SK-N-SH treated with all-trans-retinoic acid at 6 μM for 48 hours (cell line): ENCODE data around the gene TMEM229A.

Experiments
- ESRRG ChIP-seq: fragments of 250-450 bp; sonication (Bioruptor Pico); IDR thresholded peaks from 2 replicates; pipeline ENCODE4 v1.6.1; 2021; ENCODE audit warnings: mild to moderate bottlenecking
- GLIS3 ChIP-seq: fragments of 250-450 bp; sonication (Bioruptor Pico); IDR thresholded peaks from 2 replicates; pipeline ENCODE4 v1.5.0; 2020; ENCODE audit warnings: mild to moderate bottlenecking, moderate library complexity
- OSR1 ChIP-seq: fragments of 250-450 bp; sonication (Bioruptor Pico); IDR thresholded peaks from 2 replicates; pipeline ENCODE4 v1.8.0; 2022; ENCODE audit warnings: moderate library complexity, mild to moderate bottlenecking, inconsistent platforms
- SNAI2 ChIP-seq: fragments of 250-450 bp; sonication (Bioruptor Pico); IDR thresholded peaks from 2 replicates; pipeline ENCODE4 v1.5.0; 2020; ENCODE audit warnings: mild to moderate bottlenecking, moderate library complexity
- TCF4 ChIP-seq: fragments of 250-450 bp; sonication (Bioruptor Pico); IDR thresholded peaks from 2 replicates; pipeline ENCODE4 v1.8.0; 2021; ENCODE audit warnings: mild to moderate bottlenecking, moderate library complexity, borderline replicate concordance
- ZNF70 ChIP-seq: fragments of 450-650 bp; formaldehyde crosslinking; IDR thresholded peaks from 2 replicates; pipeline ENCODE4 v1.5.0; 2020; ENCODE audit warnings: mild to moderate bottlenecking, moderate library complexity
- TF ChIP-seq, protein P1 (sequence below): fragments of 250-450 bp; sonication (Bioruptor Pico); IDR thresholded peaks from 2 replicates; pipeline ENCODE4 v1.5.1; 2021; ENCODE audit warnings: mild to moderate bottlenecking, moderate library complexity

DNA sequence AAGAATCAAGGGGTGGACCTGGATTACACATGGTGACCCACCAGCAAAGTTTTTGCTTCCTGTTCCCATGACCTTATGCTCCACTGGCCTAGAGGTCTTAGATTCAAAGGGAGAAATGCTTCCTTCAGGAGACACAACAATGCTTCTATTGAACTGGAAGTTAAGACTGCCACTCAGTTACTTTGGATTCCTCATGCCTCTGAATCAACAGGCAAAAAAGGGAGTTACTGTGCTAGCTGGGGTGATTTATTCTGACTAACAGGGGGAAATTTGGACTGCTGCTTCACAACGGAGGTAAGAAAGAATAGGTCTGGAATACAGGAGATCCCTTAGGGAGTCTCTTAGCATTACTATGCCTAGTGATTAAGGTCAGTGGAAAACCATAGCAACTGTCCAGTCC lies 10.3 kb downstream of the TMEM229A start:
- TF ChIP-seq TCF4 (CRISPR knock-in tag) (no peak), OSR1 (CRISPR knock-in tag) (no peak), GLIS3 (CRISPR knock-in tag) (no peak), ZNF70 (no peak), ESRRG (no peak), SNAI2 (CRISPR knock-in tag) (no peak)
- TF ChIP-seq, protein P1, sequence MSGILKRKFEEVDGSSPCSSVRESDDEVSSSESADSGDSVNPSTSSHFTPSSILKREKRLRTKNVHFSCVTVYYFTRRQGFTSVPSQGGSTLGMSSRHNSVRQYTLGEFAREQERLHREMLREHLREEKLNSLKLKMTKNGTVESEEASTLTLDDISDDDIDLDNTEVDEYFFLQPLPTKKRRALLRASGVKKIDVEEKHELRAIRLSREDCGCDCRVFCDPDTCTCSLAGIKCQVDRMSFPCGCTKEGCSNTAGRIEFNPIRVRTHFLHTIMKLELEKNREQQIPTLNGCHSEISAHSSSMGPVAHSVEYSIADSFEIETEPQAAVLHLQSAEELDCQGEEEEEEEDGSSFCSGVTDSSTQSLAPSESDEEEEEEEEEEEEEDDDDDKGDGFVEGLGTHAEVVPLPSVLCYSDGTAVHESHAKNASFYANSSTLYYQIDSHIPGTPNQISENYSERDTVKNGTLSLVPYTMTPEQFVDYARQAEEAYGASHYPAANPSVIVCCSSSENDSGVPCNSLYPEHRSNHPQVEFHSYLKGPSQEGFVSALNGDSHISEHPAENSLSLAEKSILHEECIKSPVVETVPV (CRISPR knock-in tag), result no peak
